B cell (primary cell): ENCODE measurements around the gene FRMD6.

Experiments
- CTCF ChIP-seq: fragments of 200-600 bp; IDR thresholded peaks from one replicate; pipeline ENCODE4 v1.8.0; 2022; ENCODE audit warnings: antibody characterized with exemption, mild to moderate bottlenecking
- EZH2 ChIP-seq: IDR thresholded peaks from 2 replicates; pipeline ENCODE4 v1.6.1; 2012; ENCODE audit warnings: borderline replicate concordance, low read depth, mild to moderate bottlenecking, moderate library complexity, low read length; ENCODE audit not compliant: insufficient read depth, poor library complexity, severe bottlenecking

- TF ChIP-seq EZH2 (no peak), CTCF (no peak)
Measured at GRCh38 chr14:51643140-51643539, 8.6 kb upstream of the FRMD6 start.
